CD8-positive, alpha-beta memory T cell (primary cell): ENCODE data around the gene COL13A1. TPM values are rescaled to one million over a fixed set of nuclear protein-coding genes. Genes with fewer than 3 reads are reported as not detected.

ENCODE experiments used
- CTCF ChIA-PET: fragments of 350-600 bp; sonication (Branson Sonifier 250); formaldehyde crosslinking; loops from one replicate; lab custom pipeline; 2021; ENCODE audit warnings: antibody characterized with exemption; lab: Charles Lee
- POLR2A ChIA-PET: fragments of 350-600 bp; sonication (Branson Sonifier 250); formaldehyde crosslinking; loops from one replicate; lab custom pipeline; 2021; ENCODE audit warnings: antibody characterized with exemption; lab: Charles Lee
- DNase-seq, 5 donors: peaks; one replicate each; pipeline versions ENCODE4 v3.0.0 to v3.0.0-alpha.2; 2020 to 2022; ENCODE audit warnings: mixed read lengths in 1 of 5
- H3K27ac ChIP-seq: one replicate; pipeline ENCODE4 v1.7.0; 2013; ENCODE audit warnings: low read depth, mild to moderate bottlenecking, low read length, moderate library complexity
- H3K27me3 ChIP-seq: 2 replicates; pipeline ENCODE4 v1.7.0; 2013; ENCODE audit warnings: low read length, mild to moderate bottlenecking; ENCODE audit not compliant: insufficient read depth, poor library complexity, severe bottlenecking
- H3K36me3 ChIP-seq: 2 replicates; pipeline ENCODE4 v1.7.0; 2013; ENCODE audit warnings: mild to moderate bottlenecking, low read length, moderate library complexity; ENCODE audit not compliant: insufficient read depth
- H3K4me1 ChIP-seq: 2 replicates; pipeline ENCODE4 v1.7.0; 2013; ENCODE audit warnings: mild to moderate bottlenecking, low read length, moderate library complexity; ENCODE audit not compliant: insufficient read depth
- H3K4me3 ChIP-seq: 2 replicates; pipeline ENCODE4 v1.7.0; 2013; ENCODE audit warnings: mild to moderate bottlenecking, low read length
- H3K9me3 ChIP-seq: 2 replicates; pipeline ENCODE4 v1.7.0; 2013; ENCODE audit warnings: mild to moderate bottlenecking, low read length
- H3K27ac Mint-ChIP-seq, 8 donors: one replicate each; pipeline ENCODE4 v1.8.0; 2020 to 2021; ENCODE audit warnings: mixed read lengths in 8 of 8, mild to moderate bottlenecking in 6 of 8, inconsistent platforms in 3 of 8, moderate library complexity in 3 of 8
- H3K27me3 Mint-ChIP-seq, 2 donors: one replicate each; pipeline ENCODE4 v1.8.0; 2020 to 2021; ENCODE audit warnings: mixed read lengths in 2 of 2, mild to moderate bottlenecking in 1 of 2, moderate library complexity in 1 of 2
- H3K36me3 Mint-ChIP-seq, 3 donors: one replicate each; pipeline ENCODE4 v1.8.0; 2020 to 2021; ENCODE audit warnings: mixed read lengths in 3 of 3, inconsistent platforms in 1 of 3, mild to moderate bottlenecking in 1 of 3
- H3K4me1 Mint-ChIP-seq, 3 donors: one replicate each; pipeline ENCODE4 v1.8.0; 2020 to 2021; ENCODE audit warnings: mixed read lengths in 3 of 3, inconsistent platforms in 1 of 3, mild to moderate bottlenecking in 1 of 3
- H3K4me3 Mint-ChIP-seq, 7 donors: one replicate each; pipeline ENCODE4 v1.8.0; 2020 to 2021; ENCODE audit warnings: mixed read lengths in 7 of 7, mild to moderate bottlenecking in 6 of 7, moderate library complexity in 4 of 7, inconsistent platforms in 2 of 7
- H3K9me3 Mint-ChIP-seq, 5 donors: one replicate each; pipeline ENCODE4 v1.8.0; 2020 to 2022; ENCODE audit warnings: mixed read lengths in 5 of 5, mild to moderate bottlenecking in 3 of 5, moderate library complexity in 2 of 5, inconsistent platforms in 1 of 5
- polyA plus RNA-seq: library from polyadenylated mRNA; unstranded; fragments of 300-500 nt; fragmentation: Illumina TruSeq; gene quantifications from one replicate; pipeline ENCODE4 v1.2.3, GENCODE V29; 2021
- total RNA-seq, 2 experiments: library from RNA; stranded (reverse); gene quantifications; one replicate each; pipeline ENCODE4 v1.2.3, GENCODE V29; 2021

Gene COL13A1
- total and polyA plus RNA-seq, 3 experiments from 2014 or later: not detected

DNA sequence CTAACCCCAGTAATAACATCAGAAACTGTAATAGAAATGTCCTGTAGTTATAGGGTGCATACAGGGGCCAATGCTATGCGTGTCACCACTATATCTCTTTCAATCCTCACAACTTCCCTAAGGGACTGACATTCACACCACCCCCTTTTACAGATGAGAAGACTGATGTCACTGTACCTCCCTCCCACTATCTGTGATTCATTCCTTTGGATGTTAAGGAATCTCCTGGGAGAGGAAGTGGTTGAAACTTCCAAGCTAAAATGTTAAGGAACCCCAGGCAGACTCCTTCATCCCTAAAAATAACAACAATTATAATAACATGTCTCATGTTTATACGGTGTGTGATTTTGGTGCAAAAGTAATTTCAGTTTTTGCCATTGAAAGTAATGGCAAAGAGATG is 5.4 kb downstream of the COL13A1 start:
- H3K36me3 Mint-ChIP-seq: no peaks in the 10 kb centered on the region
- peaks cover 0 to under 1% (median 0%) of the 10 kb centered on the region in 3 donors for H3K4me1 Mint-ChIP-seq
- Histone ChIP-seq H3K36me3 (no peaks in the 10 kb centered on the region), H3K4me1 (no peaks in the 10 kb centered on the region), H3K4me3 (no peak overlapping the region), H3K27me3 (peaks cover under 1% of the 10 kb centered on the region), H3K9me3 (no peaks in the 10 kb centered on the region), H3K27ac (no peak overlapping the region)
- DNase-seq: no peak
- H3K4me3 Mint-ChIP-seq: no peak overlapping the region
- H3K27me3 Mint-ChIP-seq: peaks cover 9 to 20% of the 10 kb centered on the region in 2 donors
- H3K9me3 Mint-ChIP-seq: no peaks in the 10 kb centered on the region
- CTCF ChIA-PET: no interaction called here
- no peak overlapping the region for H3K27ac Mint-ChIP-seq
- POLR2A ChIA-PET: no interaction called here

DNA sequence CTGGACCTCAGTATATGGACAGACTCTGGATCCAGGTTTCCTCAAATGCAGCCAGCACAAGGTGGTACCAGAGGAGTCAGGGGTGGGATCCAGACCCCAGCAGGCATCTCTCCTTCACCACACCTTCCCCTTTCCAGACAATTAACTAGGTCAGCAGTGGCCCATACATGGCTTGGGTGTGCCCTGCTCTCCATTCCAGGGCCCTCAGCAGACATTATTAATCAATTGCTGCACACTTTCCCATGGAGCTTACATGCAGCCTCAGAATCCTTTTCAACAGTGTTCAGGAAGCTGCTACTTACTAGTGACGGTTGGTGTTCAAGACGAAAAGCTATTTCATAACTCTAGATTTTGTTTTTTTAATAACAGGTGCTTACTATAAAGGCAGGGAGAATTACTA is 6.0 kb downstream of the COL13A1 start:
- Histone ChIP-seq H3K9me3 (no peaks in the 10 kb centered on the region), H3K4me3 (no peak overlapping the region), H3K27me3 (no peaks in the 10 kb centered on the region), H3K27ac (no peak overlapping the region), H3K4me1 (no peaks in the 10 kb centered on the region), H3K36me3 (no peaks in the 10 kb centered on the region)
- Mint-ChIP-seq H3K27me3 (peaks cover 9 to 19% of the 10 kb centered on the region in 2 donors), H3K9me3 (no peaks in the 10 kb centered on the region), H3K27ac (no peak overlapping the region), H3K36me3 (no peaks in the 10 kb centered on the region), H3K4me3 (no peak overlapping the region), H3K4me1 (no peaks in the 10 kb centered on the region)
- ChIA-PET POLR2A (no interaction called here), CTCF (no interaction called here)
- no peak for DNase-seq

DNA sequence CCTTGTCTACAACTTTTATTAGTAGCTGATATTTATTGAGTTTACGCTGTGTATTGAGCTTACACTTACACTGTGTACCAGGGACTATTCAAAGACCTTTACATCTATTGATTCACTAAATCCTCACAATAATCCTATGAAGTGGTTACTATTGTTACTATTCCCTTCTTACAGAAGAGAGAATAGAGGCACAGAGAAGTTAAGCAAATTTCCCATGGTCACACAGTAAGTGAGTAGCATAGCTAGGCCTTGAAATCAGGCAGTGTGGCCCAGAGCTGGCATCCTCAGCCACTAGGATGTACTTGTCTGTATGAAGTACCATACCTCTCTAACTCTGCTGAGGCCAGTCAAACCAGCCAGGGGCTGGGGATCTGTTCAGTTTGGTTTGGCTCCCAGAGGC is 7.6 kb downstream of the COL13A1 start:
- Histone ChIP-seq H3K27me3 (no peaks in the 10 kb centered on the region), H3K4me3 (no peak overlapping the region), H3K4me1 (no peaks in the 10 kb centered on the region), H3K9me3 (no peaks in the 10 kb centered on the region), H3K27ac (no peak overlapping the region), H3K36me3 (no peaks in the 10 kb centered on the region)
- CTCF ChIA-PET: no interaction called here
- Mint-ChIP-seq H3K36me3 (no peaks in the 10 kb centered on the region), H3K4me3 (no peak overlapping the region), H3K27ac (no peak overlapping the region), H3K27me3 (peaks cover 0 to 11% of the 10 kb centered on the region in 2 donors), H3K9me3 (no peaks in the 10 kb centered on the region), H3K4me1 (no peaks in the 10 kb centered on the region)
- DNase-seq: no peak
- POLR2A ChIA-PET: no interaction called here

DNA sequence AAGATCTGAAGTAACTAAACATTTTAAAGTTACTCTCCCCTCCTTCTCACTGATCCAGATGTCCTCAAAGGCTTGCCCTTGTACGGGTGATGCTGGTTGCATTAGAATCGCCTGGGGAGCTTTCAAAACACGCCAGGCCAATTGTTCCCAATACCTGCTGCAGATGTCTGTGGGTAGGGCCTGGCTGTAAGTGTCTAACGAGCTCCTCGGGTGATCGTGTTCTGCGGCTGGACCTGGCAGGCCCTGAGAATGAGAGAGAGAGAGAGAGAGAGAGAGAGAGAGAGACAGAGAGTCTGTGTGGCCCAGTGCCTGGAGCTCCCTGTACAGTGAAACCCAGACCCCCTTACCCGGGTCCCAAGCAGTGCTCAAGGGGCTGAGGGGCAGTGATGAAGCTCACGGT is 8.4 kb downstream of the COL13A1 start:
- Histone ChIP-seq H3K36me3 (no peaks in the 10 kb centered on the region), H3K27me3 (no peaks in the 10 kb centered on the region), H3K9me3 (no peaks in the 10 kb centered on the region), H3K27ac (no peak overlapping the region), H3K4me1 (no peaks in the 10 kb centered on the region), H3K4me3 (no peak overlapping the region)
- Mint-ChIP-seq H3K4me3 (no peak overlapping the region), H3K9me3 (no peaks in the 10 kb centered on the region), H3K27ac (no peak overlapping the region), H3K36me3 (no peaks in the 10 kb centered on the region), H3K4me1 (no peaks in the 10 kb centered on the region), H3K27me3 (peaks cover 0 to 4% of the 10 kb centered on the region in 2 donors)
- no peak for DNase-seq
- ChIA-PET CTCF (interaction anchor here (0.7 kb wide), 1 partner anchor 19 kb away, joined by 3 read pairs; no protein-coding TSS in a partner anchor), POLR2A (no interaction called here)

DNA sequence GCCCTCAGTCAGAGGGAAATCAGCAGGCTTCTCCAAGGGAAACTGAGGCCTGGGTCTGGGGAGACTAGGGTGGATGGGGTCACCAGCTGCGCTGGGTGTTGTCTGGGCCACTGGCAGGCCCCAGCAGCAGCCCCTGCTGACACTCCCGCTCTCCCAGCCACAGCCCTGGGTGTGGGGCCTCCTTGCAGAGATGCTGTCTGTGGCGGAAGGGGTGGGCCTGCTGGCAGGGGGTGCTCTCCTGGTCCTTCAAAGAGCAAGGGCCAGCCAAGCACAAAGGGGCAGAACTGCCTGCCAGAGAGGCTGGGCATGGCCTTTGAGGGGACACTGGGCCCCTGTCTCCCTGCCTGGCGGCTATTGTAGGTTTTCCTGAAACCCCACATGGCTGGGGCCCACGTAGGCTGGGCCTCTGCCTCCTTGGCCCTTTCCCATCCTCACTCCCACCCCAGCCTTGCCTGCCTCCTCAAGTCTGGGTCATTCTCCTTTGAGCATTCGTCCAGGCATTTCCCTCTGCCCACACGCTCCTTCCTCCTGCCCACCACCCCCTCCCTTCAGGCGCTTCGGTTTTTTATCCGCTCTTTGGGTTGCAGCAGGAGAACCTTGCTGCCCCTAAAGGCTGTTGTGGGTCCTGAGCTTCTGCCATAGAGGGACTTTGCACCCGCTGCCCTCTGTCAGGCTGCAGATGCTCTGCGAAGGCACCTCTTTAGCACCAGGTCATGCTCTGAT is 9.1 kb downstream of the COL13A1 start:
- no peaks in the 10 kb centered on the region for H3K9me3 Mint-ChIP-seq
- no peak overlapping the region for H3K4me3 Mint-ChIP-seq
- Histone ChIP-seq H3K9me3 (no peaks in the 10 kb centered on the region), H3K36me3 (no peaks in the 10 kb centered on the region), H3K27ac (no peak overlapping the region), H3K27me3 (no peaks in the 10 kb centered on the region), H3K4me1 (no peaks in the 10 kb centered on the region), H3K4me3 (no peak overlapping the region)
- ChIA-PET CTCF (no interaction called here), POLR2A (no interaction called here)
- peaks cover 0 to 6% of the 10 kb centered on the region in 2 donors for H3K27me3 Mint-ChIP-seq
- DNase-seq: no peak
- H3K36me3 Mint-ChIP-seq: no peaks in the 10 kb centered on the region
- H3K27ac Mint-ChIP-seq: no peak overlapping the region
- no peaks in the 10 kb centered on the region for H3K4me1 Mint-ChIP-seq

DNA sequence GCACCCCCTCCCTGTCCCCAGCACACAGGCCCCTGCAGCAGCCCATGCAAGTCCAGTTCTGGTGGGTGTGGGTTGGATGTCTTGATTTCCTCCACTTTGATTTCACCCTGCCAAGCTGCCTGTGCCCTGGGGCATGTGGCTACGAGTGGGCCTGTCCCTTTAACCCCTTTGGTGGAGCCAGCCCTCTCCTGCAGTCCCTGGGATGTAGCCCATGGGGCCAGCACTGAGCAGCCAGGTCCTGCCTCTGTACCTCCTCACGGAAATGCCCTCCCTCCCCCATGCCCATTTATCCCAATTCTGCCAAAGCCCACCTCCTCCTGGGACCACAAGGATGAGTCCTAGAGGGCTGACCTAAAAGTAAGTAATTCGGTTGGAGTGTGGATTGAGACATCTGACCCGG is 11.9 kb downstream of the COL13A1 start:
- H3K27me3 Mint-ChIP-seq: peaks cover 6 to 14% of the 10 kb centered on the region in 2 donors
- no peak overlapping the region for H3K27ac Mint-ChIP-seq
- POLR2A ChIA-PET: no interaction called here
- no peaks in the 10 kb centered on the region for H3K9me3 ChIP-seq
- CTCF ChIA-PET: interaction anchor here (1.8 kb wide), 1 partner anchor 8 kb away, joined by 4 read pairs; no protein-coding TSS in a partner anchor
- no peaks in the 10 kb centered on the region for H3K27me3 ChIP-seq
- H3K4me1 Mint-ChIP-seq: peaks cover 7 to 14% (median 13%) of the 10 kb centered on the region in 3 donors
- H3K4me3 ChIP-seq: no peak overlapping the region
- DNase-seq: no peak
- H3K36me3 ChIP-seq: no peaks in the 10 kb centered on the region
- no peak overlapping the region for H3K4me3 Mint-ChIP-seq
- H3K4me1 ChIP-seq: no peaks in the 10 kb centered on the region
- no peaks in the 10 kb centered on the region for H3K9me3 Mint-ChIP-seq
- no peak overlapping the region for H3K27ac ChIP-seq
- no peaks in the 10 kb centered on the region for H3K36me3 Mint-ChIP-seq

DNA sequence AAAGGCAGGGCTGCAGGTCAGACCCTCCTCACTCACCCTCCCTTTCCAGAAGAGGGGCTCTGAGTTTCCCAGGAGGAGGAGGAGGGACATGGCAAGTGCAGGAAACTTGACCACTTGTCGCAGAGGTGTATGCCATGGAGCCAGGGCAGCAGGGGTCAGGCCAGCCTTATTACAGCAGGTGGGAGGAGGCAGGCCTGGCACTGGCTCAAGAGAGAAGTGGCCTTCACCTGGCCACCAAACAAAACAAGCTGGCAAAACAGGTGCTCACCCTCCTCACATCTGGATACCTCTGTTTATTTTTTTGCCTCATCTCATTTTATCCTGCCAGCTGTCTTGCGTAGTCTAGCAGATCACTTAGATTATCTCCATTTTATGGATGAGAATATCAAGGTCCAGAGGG is 12.5 kb downstream of the COL13A1 start:
- no peak overlapping the region for H3K4me3 ChIP-seq
- H3K36me3 ChIP-seq: no peaks in the 10 kb centered on the region
- no peaks in the 10 kb centered on the region for H3K9me3 ChIP-seq
- no peak for DNase-seq
- no peak overlapping the region for H3K4me3 Mint-ChIP-seq
- CTCF ChIA-PET: interaction anchor here (1.8 kb wide), 1 partner anchor 9 kb away, joined by 4 read pairs; no protein-coding TSS in a partner anchor
- peaks cover 7 to 14% (median 13%) of the 10 kb centered on the region in 3 donors for H3K4me1 Mint-ChIP-seq
- H3K36me3 Mint-ChIP-seq: no peaks in the 10 kb centered on the region
- POLR2A ChIA-PET: no interaction called here
- H3K9me3 Mint-ChIP-seq: no peaks in the 10 kb centered on the region
- no peaks in the 10 kb centered on the region for H3K4me1 ChIP-seq
- no peak overlapping the region for H3K27ac ChIP-seq
- H3K27me3 Mint-ChIP-seq: peaks cover 6 to 14% of the 10 kb centered on the region in 2 donors
- H3K27me3 ChIP-seq: peaks cover 3% of the 10 kb centered on the region
- no peak overlapping the region for H3K27ac Mint-ChIP-seq

DNA sequence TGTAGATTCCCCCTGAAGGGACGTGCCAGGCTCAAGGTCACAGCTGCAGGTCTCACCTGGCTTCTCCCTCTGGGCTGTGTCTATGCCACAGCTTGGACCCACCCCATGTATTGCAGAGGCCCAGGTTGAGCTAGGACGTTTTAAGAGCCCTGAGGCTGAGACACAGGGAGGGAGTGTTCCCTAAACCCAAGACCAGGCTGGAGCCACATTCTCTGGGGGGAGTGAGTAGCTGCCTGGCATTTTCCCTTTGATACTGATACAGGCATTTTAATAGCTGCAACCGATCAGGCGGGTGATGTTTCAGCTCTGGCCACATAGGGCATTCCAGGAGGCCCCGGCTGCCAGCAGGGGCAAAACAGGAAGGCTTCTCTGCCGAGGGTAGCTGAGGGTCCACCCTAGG is 13.4 kb downstream of the COL13A1 start:
- Histone ChIP-seq H3K36me3 (no peaks in the 10 kb centered on the region), H3K4me1 (no peaks in the 10 kb centered on the region), H3K9me3 (no peaks in the 10 kb centered on the region), H3K27ac (no peak overlapping the region), H3K4me3 (no peak overlapping the region), H3K27me3 (peaks cover 4% of the 10 kb centered on the region)
- no peaks in the 10 kb centered on the region for H3K36me3 Mint-ChIP-seq
- DNase-seq: no peak
- POLR2A ChIA-PET: no interaction called here
- no peak overlapping the region for H3K27ac Mint-ChIP-seq
- peaks cover 10 to 14% of the 10 kb centered on the region in 2 donors for H3K27me3 Mint-ChIP-seq
- no peak overlapping the region for H3K4me3 Mint-ChIP-seq
- peaks cover 7 to 18% (median 14%) of the 10 kb centered on the region in 3 donors for H3K4me1 Mint-ChIP-seq
- CTCF ChIA-PET: interaction anchor here (1.8 kb wide), 1 partner anchor 10 kb away, joined by 4 read pairs; no protein-coding TSS in a partner anchor
- no peaks in the 10 kb centered on the region for H3K9me3 Mint-ChIP-seq
